ENCODE measurements around the gene BRIP1. TPM values are rescaled to one million over a fixed set of nuclear protein-coding genes. Genes with fewer than 3 reads are reported as not detected.

Gene BRIP1
- total RNA-seq, 1 donor from 2014 or later, result 66.4 TPM

DNA sequence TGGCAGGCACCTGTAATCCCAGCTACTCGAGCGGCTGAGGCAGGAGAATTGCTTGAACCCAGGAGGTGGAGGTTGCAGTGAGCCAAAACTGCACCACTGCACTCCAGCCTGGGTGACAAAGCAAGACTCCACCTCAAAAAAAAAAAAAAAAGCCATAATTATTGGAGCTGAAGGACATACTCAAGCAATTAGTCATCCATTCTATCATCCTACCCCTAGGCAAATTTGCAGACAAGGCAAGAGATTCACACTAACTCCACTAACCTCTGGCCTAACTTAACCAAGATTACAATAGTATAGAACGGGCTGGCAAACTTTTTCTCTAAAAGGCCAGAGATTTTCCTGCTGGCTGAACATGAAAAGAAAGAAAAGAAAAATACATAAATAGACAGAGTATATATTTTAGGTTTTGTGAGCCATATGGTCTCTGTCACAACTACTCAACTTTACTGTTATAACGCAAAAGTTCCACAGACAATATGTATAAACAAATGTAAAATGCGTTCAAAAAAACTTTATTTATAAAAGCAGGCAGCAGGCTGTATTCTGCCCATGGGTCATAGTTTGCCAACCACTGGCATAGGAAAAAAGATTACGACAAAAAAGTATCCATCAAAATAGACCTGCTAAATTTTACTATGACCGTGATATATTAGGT lies 29.7 kb downstream of the BRIP1 start:
- Histone ChIP-seq H3K9me3 (ENCODE audit: low read depth) (no peaks in the 10 kb centered on the region), H3K27me3 (no peaks in the 10 kb centered on the region), H3F3A (ENCODE audit: low read depth) (no peaks in the 10 kb centered on the region), H3K27ac (no peak overlapping the region), H3K4me1 (no peaks in the 10 kb centered on the region), H3K4me3 (no peak overlapping the region), H3K79me2 (ENCODE audit: low read depth) (no peaks in the 10 kb centered on the region), H4K20me1 (ENCODE audit: low read depth) (peaks cover 3% of the 10 kb centered on the region), H3K9ac (no peak overlapping the region), H3K4me2 (no peak overlapping the region), H3K36me3 (peaks cover 10% of the 10 kb centered on the region), H2AFZ (replicated peaks) (no peak overlapping the region)
- Mint-ChIP-seq H3K4me1 (no peaks in the 10 kb centered on the region), H3K27me3 (ENCODE audit: insufficient read depth, low read depth) (no peaks in the 10 kb centered on the region), H3K4me3 (no peak overlapping the region), H3K36me3 (peaks cover 13% of the 10 kb centered on the region), H3K9me3 (no peaks in the 10 kb centered on the region), H3K27ac (no peak overlapping the region)
- no peak for TF ChIP-seq EZH2 (IDR thresholded peaks at IDR 0.05)
- no peak for TF ChIP-seq EZH2phosphoT487 (IDR thresholded peaks at IDR 0.05)
- TF ChIP-seq CTCF (IDR thresholded peaks at IDR 0.05), result no peak
- DNase-seq (ENCODE audit: low spot score), result no peak

DNA sequence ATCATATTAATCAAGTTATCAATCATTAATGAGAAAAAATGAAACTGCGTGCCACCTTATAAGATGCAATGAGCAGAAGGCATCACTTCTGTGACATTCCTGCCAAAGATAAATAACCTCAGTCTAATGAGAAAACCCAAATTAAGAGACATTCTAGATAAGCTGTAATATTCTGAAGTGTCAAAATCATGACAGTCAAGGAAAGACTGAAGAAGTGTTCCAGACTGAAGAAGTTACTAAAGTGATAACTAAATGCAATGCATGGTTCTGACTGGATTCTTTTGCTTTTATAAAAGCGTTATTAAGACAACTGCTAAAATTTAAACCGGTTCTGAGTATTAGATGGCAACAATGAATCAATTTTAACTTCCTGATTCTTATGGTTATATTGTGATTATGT lies 30.9 kb downstream of the BRIP1 start:
- Mint-ChIP-seq H3K27ac (no peak overlapping the region), H3K27me3 (ENCODE audit: insufficient read depth, low read depth) (no peaks in the 10 kb centered on the region), H3K36me3 (peaks cover 24% of the 10 kb centered on the region), H3K4me3 (no peak overlapping the region), H3K9me3 (peaks cover 5% of the 10 kb centered on the region), H3K4me1 (no peaks in the 10 kb centered on the region)
- Histone ChIP-seq H3K79me2 (ENCODE audit: low read depth) (no peaks in the 10 kb centered on the region), H3K9ac (no peak overlapping the region), H3F3A (ENCODE audit: low read depth) (no peaks in the 10 kb centered on the region), H3K9me3 (ENCODE audit: low read depth) (peaks cover 5% of the 10 kb centered on the region), H3K4me1 (no peaks in the 10 kb centered on the region), H4K20me1 (ENCODE audit: low read depth) (peaks cover under 1% of the 10 kb centered on the region), H3K4me2 (no peak overlapping the region), H3K4me3 (no peak overlapping the region), H3K36me3 (peaks cover 21% of the 10 kb centered on the region), H2AFZ (replicated peaks) (no peak overlapping the region), H3K27ac (no peak overlapping the region), H3K27me3 (no peaks in the 10 kb centered on the region)
- DNase-seq (ENCODE audit: low spot score), result no peak
- no peak for TF ChIP-seq EZH2phosphoT487 (IDR thresholded peaks at IDR 0.05)
- no peak for TF ChIP-seq EZH2 (IDR thresholded peaks at IDR 0.05)
- no peak for TF ChIP-seq CTCF (IDR thresholded peaks at IDR 0.05)

DNA sequence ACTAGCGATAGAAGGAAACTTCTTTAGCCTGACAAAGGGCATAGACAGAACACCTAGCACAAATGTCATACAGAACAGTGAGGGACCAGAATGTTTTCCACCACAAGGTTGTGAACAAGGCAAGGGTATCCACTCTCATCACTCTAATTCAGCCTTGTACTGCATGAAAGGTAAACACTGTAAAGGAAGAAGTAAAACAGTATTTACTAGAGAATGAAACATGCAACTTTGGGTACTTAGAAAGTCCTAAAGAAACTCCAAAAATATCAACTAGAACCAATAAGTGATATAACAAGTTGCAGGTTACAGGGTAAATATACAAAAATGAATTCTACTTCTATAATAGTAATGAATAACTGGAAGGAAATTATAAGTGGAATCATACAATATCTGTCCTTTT lies 32.2 kb downstream of the BRIP1 start:
- Histone ChIP-seq H3K27me3 (no peaks in the 10 kb centered on the region), H3K9ac (no peak overlapping the region), H3K4me2 (no peak overlapping the region), H3F3A (ENCODE audit: low read depth) (no peaks in the 10 kb centered on the region), H3K4me1 (no peaks in the 10 kb centered on the region), H2AFZ (replicated peaks) (no peak overlapping the region), H4K20me1 (ENCODE audit: low read depth) (no peaks in the 10 kb centered on the region), H3K79me2 (ENCODE audit: low read depth) (peaks cover 9% of the 10 kb centered on the region), H3K27ac (no peak overlapping the region), H3K9me3 (ENCODE audit: low read depth) (peaks cover 5% of the 10 kb centered on the region), H3K4me3 (no peak overlapping the region), H3K36me3 (peaks cover 21% of the 10 kb centered on the region)
- peaks cover 12% of the 10 kb centered on the region for H3K9me3 Mint-ChIP-seq
- no peak overlapping the region for H3K27ac Mint-ChIP-seq
- H3K4me1 Mint-ChIP-seq, result no peaks in the 10 kb centered on the region
- TF ChIP-seq EZH2phosphoT487 (IDR thresholded peaks at IDR 0.05) (no peak), EZH2 (IDR thresholded peaks at IDR 0.05) (no peak), CTCF (IDR thresholded peaks at IDR 0.05) (no peak)
- peaks cover 34% of the 10 kb centered on the region for H3K36me3 Mint-ChIP-seq
- H3K27me3 Mint-ChIP-seq (ENCODE audit: insufficient read depth, low read depth), result no peaks in the 10 kb centered on the region
- H3K4me3 Mint-ChIP-seq, result no peak overlapping the region
- no peak for DNase-seq (ENCODE audit: low spot score)
